ENCODE measurements around the gene HASPIN.
"Not testable (repeated sequence)": the region's sequence is repeated elsewhere in the genome, so short reads cannot be mapped to it uniquely, and the experiment has no call there.

The HASPIN gene

DNA sequence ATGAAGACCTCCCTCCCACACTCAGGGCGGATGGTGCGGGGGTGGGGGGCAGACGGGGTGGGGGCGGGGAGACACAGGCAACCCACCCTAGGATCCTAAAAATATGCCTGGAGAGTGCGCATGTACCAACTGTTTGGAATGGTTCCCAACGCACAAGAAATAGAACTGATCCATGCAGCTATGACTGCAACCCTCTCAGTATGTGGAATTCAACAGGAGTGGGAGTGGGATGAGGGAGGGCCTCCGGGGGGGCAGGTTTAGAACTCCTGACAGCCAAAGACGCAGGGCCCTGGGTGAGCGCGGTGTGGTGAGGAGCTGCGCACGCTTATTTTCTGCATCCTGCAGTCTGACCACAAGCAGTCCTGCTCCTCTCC lies 26.6 kb upstream of the HASPIN start:
- DNase-seq = no peak

DNA sequence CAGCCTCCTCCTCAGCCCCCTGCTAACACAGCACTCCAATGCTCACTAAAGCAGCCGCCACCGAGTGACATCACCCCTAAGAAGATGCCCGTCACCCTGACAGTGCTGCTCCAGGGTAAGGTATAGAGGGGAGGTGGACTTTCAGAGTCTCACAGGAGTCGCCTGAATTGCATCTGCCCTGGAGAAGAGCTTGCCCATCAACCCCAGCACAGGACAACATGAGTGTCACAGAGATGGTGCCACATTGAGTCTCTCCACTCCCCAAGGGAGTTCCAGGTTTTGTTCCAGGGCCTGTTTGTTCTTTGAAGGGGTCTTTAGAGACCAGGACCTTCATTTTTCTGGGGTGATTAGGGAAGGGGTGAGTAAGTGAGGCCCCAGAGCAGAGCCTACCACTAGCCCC lies 25.6 kb upstream of the HASPIN start:
- no peak for DNase-seq

DNA sequence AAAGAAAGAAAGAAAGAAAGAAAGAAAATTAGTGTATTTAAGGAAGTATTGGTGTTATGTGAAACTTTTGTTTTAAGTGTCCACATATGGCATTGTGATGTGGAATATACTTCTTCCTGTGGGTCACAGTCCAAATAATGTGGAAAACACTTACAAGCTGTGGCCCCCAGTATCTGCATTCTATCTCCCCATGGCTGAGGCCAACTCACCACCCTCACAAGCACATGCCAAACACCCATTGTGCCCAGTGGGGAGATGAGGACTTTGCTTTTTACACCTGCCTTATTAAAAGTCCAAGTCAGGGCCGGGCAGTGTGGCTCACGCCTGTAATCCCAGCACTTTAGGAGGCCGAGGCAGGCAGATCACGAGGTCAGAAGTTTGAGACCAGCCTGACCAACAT lies 23.8 kb upstream of the HASPIN start:
- DNase-seq = no peak

DNA sequence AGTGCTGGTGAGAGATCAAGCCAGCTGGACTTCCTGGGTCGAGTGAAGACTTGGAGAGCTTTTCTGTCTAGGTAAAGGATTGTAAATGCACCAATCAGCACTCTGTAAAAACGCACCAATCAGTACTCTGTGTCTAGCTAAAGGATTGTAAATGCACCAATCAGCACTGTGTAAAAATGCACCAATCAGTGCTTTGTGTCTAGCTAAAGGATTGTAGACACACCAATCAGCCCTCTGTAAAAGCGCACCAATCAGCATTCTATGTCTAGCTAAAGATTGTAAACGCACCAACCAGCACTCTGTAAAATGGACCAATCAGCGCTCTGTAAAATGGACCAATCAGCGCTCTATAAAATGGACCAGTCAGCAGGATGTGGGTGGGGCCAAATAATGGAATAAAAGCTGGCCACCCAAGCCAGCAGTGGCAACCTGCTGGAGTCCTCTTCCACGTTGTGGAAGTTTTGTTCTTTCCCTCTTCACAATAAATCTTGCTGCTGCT lies 21.6 kb upstream of the HASPIN start:
- not testable (repeated sequence) for DNase-seq

DNA sequence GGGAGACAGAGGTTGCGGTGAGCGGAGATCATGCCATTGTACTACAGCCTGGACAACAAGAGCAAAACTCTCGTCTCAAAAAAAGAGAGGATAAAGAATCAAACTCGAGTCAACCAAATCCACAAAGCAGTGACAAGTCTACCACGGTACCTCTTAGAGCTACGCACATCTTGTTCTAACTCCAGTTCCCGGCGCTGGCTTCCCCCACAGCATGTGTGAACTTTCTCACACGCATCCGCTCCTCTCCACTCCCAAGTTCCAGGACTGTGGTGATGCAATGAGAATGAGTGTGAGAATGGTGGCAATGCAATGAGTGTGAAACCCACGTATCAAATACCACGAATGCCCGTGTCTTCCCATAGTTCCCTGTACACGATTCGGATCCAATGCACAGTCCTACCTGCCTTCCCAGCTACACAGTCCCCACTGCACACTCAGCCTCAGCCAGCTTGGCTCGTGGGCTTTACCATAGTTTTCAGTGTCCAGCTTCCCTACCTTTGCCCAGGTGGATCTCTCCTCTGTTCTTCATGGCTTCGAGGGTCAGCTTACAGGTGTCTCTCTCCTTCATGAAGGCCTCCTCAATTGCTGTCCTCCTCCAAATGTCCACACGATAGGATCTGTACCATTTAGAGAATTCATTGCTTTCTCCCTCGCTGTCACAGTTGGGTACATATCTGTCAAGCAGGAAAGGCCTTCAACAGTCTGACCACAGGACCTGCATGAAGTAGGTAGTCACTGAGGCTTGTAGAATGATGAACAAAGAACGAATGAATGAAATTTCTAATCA lies 18.6 kb upstream of the HASPIN start:
- no peak for DNase-seq

DNA sequence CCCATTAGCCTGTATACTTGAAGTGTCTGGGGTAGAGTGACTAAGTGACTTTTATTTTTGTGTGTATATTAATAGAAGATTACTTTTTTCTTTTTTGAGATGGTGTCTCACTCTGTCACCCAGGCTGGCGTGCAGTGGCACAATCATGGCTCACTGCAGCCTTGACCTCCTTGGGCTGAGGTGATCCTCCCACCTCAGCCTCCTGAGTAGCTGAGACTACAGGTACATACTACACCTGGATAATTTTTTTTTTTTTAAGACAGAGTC lies 18.1 kb upstream of the HASPIN start:
- not testable (repeated sequence) for DNase-seq

DNA sequence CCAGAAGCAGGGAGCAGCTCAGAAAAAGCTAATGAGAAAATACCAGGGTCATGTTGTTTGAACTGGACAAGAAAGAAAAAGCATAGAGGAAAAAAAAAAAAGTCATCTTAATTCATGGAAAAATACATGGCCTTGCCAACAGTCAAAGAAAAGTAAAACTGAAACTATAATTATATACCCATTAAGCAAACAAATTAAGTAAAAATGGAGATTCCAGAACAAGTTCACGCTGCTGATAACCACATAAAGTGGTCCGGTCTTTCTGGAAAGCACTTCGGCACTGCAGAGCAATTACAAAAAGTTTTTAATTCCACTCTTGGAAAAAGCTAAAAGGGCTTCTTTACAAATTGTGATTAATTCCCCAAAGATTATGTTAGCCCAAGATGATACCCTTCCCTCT lies 15.3 kb upstream of the HASPIN start:
- DNase-seq = no peak

DNA sequence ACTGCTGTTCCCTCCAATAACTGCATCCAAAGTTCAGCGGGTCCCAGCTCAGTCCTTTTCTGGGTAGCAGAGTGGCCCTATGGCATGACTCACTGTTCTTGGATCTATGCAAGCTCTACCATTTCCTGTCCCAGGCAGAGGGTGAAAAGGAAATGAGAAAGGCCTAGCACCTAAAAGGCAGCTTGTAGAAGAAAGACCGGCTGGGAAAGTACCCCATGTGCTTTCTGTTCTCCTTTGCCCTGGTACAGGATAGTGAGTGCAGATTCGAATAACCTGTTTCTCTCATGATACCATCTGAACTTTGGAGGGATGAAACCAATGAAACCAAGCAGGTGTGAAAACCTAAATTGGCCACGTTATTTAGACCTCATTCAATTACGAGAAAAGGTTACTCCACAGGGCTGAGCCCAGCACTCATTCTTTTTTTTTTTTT lies 12.7 kb upstream of the HASPIN start:
- DNase-seq = peak; percentile 52

DNA sequence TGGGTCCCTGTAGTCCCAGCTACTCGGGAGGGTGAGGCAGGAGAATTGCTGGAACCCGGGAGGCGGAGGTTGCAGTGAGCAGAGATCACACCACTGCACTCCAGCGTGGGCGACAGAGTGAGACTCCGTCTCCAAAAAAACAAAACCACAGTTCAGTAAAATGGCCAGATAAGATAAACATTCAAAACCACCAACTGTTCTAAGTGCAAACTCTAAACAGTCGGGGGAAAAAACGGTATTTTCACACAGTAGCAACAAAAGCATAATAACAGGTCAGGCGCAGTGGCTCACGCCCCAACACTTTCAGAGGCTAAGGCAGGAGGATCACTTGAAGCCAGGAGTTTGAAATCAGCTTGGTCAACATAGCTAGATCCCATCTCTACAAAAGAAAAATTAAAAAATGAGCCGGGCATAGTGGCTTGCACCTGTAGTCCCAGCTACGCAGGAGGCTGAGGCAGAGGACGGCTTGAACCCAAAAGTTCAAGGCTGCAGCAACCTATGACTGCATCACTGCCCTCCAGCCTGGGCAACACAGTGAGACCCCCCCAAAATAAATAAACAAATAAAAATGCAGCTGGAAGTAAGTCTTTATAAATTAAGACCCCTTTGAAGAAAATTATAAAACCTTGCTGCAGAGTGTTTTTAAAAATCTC lies 10.8 kb upstream of the HASPIN start:
- DNase-seq = no peak

DNA sequence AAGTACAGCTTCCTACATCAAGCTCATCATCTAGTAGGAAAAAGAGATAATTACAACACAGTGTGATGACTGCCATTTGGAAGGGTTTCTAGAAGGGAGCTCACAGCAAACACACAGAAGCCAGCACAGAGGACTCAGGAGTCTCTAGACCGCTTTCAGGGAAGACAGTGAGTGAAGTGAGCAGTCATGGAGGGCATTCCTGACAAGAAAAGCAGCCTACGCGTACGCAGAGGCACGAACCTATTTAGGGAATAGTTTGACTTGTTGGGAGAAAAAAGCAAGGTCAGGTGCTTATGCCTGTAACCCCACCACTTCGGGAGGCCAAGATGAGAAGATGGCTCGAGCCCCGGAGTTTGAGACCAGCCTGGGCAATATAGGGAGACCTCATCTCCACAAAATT lies 8.4 kb upstream of the HASPIN start:
- no peak for DNase-seq

DNA sequence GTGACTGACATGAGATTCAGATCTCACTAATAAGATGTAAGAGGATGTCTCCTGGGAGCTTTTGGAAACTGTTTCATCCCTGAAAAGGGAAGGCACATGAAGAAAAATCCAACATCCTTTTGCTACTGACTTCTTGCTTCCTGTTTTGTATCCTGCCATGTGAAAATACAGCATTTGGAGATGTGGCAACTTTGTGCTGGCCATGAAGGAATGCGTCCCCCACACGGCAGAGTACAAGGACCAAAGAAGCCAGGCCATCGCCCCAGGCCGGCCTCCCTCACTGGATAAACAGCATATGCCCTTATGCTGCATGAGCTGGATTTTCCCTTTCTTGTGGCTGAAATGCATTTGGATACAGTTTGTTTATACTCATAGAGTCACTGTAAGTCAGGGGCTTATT lies 5.5 kb upstream of the HASPIN start:
- DNase-seq = no peak

DNA sequence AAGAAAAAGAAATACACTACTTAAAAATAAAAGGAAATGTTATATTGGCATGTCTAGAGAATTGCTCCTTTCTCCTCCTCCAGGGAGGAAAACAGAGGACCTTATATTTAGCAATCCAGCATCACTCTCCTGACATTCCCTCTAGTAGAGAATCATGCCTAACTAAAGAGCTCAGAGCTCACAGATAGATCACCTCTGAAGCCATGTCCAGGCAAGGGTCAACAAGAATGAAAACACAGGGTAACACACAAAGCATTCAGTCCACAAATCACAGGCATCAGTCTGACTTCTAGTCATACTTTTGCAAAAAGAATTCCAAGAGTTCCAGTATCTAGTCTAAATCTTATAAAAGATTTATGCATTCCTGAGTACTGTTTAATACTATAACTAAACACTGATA lies 4.4 kb upstream of the HASPIN start:
- no peak for DNase-seq

DNA sequence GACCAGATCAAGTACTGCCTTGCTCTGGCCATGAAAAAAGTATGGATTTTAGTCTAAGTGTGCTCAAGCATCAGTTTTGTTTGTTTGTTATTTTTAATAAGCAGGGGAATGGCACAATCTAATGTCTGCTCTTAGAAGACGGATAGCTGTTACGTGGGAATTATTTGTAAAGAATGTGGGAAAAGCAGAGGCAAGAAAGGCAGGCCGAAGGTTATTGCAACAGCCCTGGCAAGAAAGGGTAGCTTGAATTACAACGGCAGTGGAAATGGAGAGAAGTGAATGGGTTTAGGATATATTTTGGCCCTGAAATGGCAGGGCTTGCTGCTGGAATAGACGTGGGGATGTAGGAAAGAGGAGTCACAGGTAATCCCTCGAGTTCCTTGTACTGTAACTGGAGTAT lies 987 bp upstream of the HASPIN start:
- no peak for DNase-seq

DNA sequence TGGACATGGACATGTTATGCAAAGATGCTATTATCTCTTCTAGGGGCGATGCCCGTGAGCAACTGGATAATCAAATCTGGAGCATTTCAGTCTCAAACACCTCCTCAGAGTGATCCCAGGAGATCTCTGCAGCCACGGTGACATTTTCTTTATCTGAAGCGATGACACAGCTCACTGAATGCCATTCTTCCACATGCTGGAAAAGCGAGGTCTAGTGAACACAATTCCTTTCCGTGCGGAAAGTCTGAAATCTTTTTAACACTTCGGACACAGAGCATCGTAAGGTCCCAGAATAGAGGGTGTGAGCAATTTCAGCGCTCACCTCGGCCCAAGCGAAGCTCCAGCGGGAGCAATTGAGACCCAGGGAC lies 531 bp upstream of the HASPIN start:
- DNase-seq = no peak

DNA sequence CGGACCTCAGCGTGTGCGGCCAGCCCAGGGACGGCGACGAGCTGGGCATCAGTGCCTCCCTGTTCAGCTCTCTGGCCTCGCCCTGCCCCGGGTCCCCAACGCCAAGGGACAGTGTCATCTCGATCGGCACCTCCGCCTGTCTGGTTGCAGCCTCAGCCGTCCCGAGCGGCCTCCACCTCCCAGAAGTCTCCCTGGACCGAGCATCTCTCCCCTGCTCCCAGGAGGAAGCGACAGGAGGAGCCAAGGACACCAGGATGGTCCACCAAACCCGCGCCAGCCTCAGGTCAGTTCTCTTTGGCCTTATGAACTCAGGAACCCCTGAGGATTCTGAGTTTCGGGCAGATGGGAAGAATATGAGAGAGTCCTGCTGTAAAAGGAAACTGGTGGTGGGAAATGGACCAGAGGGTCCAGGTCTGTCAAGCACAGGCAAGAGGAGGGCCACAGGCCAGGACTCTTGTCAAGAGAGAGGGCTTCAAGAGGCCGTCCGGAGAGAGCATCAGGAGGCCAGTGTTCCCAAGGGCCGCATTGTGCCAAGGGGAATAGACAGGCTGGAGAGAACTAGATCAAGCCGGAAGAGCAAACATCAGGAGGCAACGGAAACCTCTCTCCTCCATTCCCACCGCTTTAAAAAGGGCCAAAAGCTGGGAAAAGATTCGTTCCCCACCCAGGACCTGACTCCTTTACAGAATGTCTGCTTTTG lies 825 bp downstream of the HASPIN start:
- no peak for DNase-seq

DNA sequence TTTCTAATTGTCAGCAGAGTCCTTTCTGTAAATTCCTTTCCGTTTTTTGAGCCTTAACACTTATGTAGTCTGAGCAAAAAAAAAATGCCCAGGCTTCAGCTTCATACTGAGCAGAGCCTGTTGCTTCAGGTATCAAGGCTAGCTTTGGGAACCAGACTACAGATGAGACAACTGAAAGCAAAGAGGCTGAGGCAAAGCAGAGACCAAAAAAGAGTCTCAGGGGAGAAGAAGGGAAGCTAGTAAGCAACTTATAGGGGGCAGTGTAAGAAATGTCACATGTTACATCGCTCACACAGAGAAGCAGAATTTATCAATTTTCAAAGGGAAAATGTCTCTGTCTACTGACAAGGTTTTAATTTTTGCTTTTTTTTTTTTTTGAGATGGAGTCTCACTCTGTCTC lies 3.3 kb downstream of the HASPIN start:
- no peak for DNase-seq

DNA sequence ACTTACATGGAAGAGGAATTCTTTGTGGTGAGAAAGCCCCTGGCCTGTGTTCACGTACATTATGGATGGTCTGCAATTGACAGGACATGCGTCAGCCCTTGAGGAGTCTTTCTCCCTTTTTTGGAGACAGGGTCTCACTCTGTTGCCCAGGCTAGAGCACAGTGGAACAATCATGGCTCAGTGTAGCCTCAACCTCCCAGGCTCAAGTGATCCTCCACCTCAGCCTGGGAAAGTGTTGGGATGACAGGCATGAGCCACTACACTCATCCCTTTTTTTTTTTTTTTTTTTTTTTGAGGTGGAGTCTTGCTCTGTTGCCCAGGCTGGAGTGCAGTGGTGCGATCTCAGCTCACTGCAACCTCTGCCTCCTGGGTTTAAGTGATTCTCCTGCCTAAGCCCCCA lies 4.4 kb downstream of the HASPIN start:
- not testable (repeated sequence) for DNase-seq

DNA sequence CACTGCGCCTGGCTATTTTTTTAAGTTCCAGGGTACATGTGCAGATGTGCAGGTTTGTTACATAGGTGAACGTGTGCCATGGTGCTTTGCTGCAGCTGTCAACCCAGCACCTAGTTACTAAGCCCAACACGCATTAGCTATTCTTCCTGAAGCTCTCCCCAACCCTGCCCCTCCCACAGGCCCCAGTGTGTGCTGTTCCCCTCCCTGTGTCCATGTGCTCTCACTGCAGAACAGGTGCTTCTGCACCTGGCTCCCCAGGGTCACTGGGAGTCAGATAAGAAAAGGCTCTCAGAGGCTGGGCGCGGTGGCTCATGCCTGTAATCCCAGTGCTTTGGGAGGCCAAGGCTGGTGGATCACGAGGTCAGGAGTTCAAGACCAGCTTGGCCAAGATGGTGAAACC lies 6.2 kb downstream of the HASPIN start:
- DNase-seq = no peak

DNA sequence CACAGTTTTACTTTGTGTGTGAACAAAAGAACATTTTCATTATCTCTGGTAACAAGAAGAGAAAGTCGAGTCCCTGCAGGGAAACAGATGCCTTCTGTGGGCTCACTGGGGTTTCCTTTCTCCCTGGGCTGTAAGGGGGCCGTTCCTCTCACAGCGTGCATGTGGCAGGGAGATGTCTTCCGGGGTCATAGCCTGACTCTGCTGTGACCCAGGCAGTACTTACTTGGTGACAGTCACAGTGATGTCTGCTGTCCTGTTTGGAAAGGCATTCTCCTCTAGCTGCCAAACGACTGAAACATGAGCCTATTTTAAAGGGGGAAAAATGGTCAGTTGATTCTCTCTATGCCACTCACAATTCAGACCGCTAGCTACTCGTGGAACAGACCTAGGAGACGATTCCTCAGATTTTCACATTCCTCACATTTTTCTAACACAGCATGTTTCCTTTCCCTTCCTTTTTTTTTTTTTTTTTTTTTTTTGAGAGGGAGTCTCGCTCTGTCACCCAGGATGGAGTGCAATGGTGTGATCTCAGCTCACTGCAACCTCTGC lies 7.3 kb downstream of the HASPIN start:
- DNase-seq = no peak

DNA sequence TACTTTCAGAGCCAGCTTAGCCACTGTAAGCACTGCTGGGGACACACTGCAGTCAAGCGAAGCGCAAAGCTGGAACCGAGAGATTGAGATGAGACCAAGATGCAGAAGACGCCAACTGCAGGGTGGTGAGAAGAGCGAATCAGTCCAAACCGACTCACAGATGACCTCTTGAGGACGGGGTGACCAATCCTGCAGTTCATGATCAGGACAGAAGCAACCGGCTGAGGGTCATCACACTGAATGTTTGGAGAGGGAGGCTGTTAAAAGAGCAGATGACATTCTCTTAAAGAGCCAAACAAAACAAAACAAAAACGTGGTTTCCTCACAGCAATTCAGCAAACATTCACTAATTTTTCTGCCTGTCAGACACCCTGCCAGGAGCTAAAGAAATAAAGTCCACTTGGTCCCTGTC lies 8.5 kb downstream of the HASPIN start:
- DNase-seq = no peak

DNA sequence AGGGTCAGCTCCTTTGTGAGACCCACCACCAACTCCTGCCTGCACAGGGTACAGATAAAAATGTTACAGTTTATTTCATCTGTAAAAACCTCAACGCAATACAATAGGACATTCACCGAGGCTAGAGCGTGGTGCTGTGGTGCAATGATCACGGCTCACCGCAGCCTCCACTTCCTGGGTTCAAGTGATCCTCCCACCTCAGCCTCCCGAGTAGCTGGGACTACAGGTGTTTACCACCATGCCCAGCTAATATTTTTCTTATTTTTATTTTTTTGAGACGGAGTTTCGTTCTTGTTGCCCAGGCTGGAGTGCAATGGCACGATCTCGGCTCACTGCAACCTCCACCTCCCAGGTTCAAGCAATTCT lies 11.2 kb downstream of the HASPIN start:
- not testable (repeated sequence) for DNase-seq

DNA sequence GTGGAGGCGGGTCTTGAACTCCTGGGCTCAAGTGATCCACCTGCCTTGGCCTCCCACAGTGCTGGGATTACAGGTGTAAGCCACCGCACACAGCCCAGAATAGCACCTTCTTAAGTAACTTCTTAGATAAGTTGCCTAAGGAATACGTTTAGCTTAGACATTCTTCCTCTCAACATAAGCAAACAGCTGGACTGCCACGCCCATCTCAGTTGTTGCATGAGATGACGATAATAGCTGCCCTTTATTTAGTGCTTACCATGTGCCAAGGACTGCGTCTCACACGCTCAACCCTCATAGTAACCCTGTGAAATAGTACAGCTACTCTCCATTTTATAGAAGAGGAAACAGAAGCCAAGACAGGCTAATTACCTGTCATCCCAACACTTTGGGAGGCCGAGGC lies 11.8 kb downstream of the HASPIN start:
- DNase-seq = no peak

DNA sequence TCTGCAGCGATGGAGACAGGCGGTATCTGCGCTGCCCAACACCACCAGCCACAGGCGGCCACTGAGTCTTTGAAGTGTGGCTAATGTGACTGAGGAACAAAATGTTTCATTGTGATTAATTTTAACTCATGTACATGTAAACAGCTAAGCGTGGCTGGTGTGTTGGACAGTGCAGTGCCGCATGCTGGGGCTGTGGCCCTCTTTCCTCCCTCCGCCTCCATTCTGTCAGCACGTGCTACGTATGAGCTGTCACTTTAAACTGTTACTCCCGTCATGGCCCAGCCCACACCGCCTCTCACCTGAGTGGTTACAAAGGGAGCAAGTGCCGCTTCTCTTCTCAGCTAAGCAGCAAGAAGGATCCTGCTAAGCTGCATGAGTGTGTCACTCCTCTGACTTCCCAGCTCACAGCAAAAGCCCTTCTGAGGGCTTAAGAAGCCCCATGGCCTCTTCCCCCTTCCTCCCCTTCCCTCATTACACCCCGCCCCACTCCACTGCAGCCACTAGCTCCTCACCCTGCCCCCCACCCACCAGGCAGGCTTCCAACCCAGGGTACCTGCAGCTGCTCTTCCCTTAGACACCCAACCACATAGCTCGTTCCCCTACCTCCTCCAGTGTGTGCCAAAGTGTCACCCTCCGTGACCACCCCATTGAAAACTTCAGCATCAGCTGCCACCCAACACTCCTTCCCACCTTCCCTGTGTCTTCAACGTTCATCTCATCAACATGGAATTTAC lies 15.0 kb downstream of the HASPIN start:
- peak; percentile 69 for DNase-seq

All from activated T-cell treated with anti-CD3 and anti-CD28 coated beads for 4 hours (primary cell).